Measurements from ENCODE around the gene DUOX1.

GRCh38 chr15:45140557-45141250 is 10.9 kb downstream of the DUOX1 start:
- TF ChIP-seq, protein P1, sequence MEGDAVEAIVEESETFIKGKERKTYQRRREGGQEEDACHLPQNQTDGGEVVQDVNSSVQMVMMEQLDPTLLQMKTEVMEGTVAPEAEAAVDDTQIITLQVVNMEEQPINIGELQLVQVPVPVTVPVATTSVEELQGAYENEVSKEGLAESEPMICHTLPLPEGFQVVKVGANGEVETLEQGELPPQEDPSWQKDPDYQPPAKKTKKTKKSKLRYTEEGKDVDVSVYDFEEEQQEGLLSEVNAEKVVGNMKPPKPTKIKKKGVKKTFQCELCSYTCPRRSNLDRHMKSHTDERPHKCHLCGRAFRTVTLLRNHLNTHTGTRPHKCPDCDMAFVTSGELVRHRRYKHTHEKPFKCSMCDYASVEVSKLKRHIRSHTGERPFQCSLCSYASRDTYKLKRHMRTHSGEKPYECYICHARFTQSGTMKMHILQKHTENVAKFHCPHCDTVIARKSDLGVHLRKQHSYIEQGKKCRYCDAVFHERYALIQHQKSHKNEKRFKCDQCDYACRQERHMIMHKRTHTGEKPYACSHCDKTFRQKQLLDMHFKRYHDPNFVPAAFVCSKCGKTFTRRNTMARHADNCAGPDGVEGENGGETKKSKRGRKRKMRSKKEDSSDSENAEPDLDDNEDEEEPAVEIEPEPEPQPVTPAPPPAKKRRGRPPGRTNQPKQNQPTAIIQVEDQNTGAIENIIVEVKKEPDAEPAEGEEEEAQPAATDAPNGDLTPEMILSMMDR (conservative IDR thresholded peaks at IDR 0.05) = no peak
- TF ChIP-seq EZH2 (IDR thresholded peaks at IDR 0.05; ENCODE audit: low read depth) = no peak

All from PC-9 (cell line).